HepG2 (cell line): Measurements from ENCODE around the gene MAP3K3. TPM values are rescaled to one million over a fixed set of nuclear protein-coding genes. Genes with fewer than 3 reads are reported as not detected.
A peak's percentile ranks its signal among the peaks of the same experiment; 100 is the strongest.

Experiments used
- KLF6 ChIP-seq: IDR thresholded peaks from 2 replicates; pipeline ENCODE4 v1.8.0; 2016; ENCODE audit warnings: missing biosample characterization, missing genetic modification reagents
- RBM39 ChIP-seq: fragments of 200-400 bp; formaldehyde crosslinking; IDR thresholded peaks from one replicate; pipeline ENCODE4 v1.6.1; 2018; ENCODE audit warnings: antibody characterized with exemption, mild to moderate bottlenecking, low read depth, low read length; ENCODE audit not compliant: poor library complexity, severe bottlenecking
- SRF ChIP-seq: IDR thresholded peaks from 2 replicates; pipeline ENCODE4 v1.6.1; 2011; ENCODE audit warnings: mild to moderate bottlenecking, low read depth, low read length, moderate library complexity
- SRSF1 ChIP-seq: fragments of 200-400 bp; formaldehyde crosslinking; optimal IDR thresholded peaks from 2 replicates; pipeline ENCODE3; 2017; ENCODE audit warnings: mild to moderate bottlenecking, low read depth, low read length, moderate library complexity
- TARDBP ChIP-seq: sonication (generic); formaldehyde crosslinking; IDR thresholded peaks from 2 replicates; pipeline ENCODE4 v1.8.0; 2022; ENCODE audit warnings: mild to moderate bottlenecking, missing genetic modification reagents
- TBX3 ChIP-seq: fragments of 450-650 bp; IDR thresholded peaks from 2 replicates; pipeline ENCODE4 v1.6.1; 2017; ENCODE audit warnings: antibody characterized with exemption, mild to moderate bottlenecking, inconsistent platforms, borderline replicate concordance
- ZNF251 ChIP-seq: sonication (generic); formaldehyde crosslinking; IDR thresholded peaks from 2 replicates; pipeline ENCODE4 v1.9.0; 2021; ENCODE audit warnings: mild to moderate bottlenecking, missing genetic modification reagents
- ZNF768 ChIP-seq: sonication (generic); formaldehyde crosslinking; IDR thresholded peaks from 2 replicates; pipeline ENCODE4 v1.4.0; 2020; ENCODE audit warnings: missing genetic modification reagents
- polyA plus RNA-seq, 8 experiments: library from polyadenylated mRNA; depleted of rRNA in 3 of 8; stranded (reverse) in 7 of 8; unstranded in 1 of 8; fragments of >200 nt; fragmentation: Illumina TruSeq in 4 of 8; extraction: Trizol in 4 of 8; gene quantifications; 2 replicates each; pipeline versions ENCODE4 v1.2.1 to v1.2.3, GENCODE V29; 2011 to 2016; ENCODE audit warnings: low read depth in 4 of 8, missing spikeins in 1 of 8, mixed read lengths in 1 of 8; ENCODE audit not compliant: insufficient read depth in 1 of 8
- total RNA-seq, 5 experiments: library from RNA; depleted of rRNA; stranded (reverse); fragments of >200 nt; fragmentation: Illumina TruSeq; extraction: Trizol; gene quantifications; 2 replicates each; pipeline ENCODE4 v1.2.3, GENCODE V29; 2016; ENCODE audit warnings: low read depth in 1 of 5
- TF ChIP-seq, protein P1 (sequence below): sonication (generic); formaldehyde crosslinking; IDR thresholded peaks from 2 replicates; pipeline ENCODE4 v1.4.0; 2020; ENCODE audit warnings: missing genetic modification reagents
- TF ChIP-seq, protein P2 (sequence below): sonication (generic); formaldehyde crosslinking; conservative IDR thresholded peaks from 2 replicates; pipeline ENCODE4 v1.8.0; 2022; ENCODE audit warnings: mild to moderate bottlenecking, moderate library complexity, missing genetic modification reagents
- TF ChIP-seq, protein P3 (sequence below): sonication (generic); formaldehyde crosslinking; IDR thresholded peaks from 2 replicates; pipeline ENCODE4 v1.4.0; 2020; ENCODE audit warnings: mild to moderate bottlenecking, missing genetic modification reagents, borderline replicate concordance
- TF ChIP-seq, protein P4 (sequence below): sonication (generic); formaldehyde crosslinking; IDR thresholded peaks from 2 replicates; pipeline ENCODE4 v1.5.1; 2020; ENCODE audit warnings: missing genetic modification reagents, mild to moderate bottlenecking, borderline replicate concordance
- TF ChIP-seq, protein P5 (sequence below): sonication (generic); formaldehyde crosslinking; IDR thresholded peaks from 2 replicates; pipeline ENCODE4 v1.4.0; 2020; ENCODE audit warnings: mild to moderate bottlenecking, missing genetic modification reagents
- TF ChIP-seq, protein P6 (sequence below): sonication (generic); formaldehyde crosslinking; IDR thresholded peaks from 2 replicates; pipeline ENCODE4 v1.8.0; 2022; ENCODE audit warnings: missing genetic modification reagents, mild to moderate bottlenecking, moderate library complexity, borderline replicate concordance

The MAP3K3 gene
- total and polyA plus RNA-seq, 2 of the 13 experiments (the other 11 are each of a cell fraction or from before 2014, with no cell fraction given), result 17.7 to 21.8 TPM

DNA sequence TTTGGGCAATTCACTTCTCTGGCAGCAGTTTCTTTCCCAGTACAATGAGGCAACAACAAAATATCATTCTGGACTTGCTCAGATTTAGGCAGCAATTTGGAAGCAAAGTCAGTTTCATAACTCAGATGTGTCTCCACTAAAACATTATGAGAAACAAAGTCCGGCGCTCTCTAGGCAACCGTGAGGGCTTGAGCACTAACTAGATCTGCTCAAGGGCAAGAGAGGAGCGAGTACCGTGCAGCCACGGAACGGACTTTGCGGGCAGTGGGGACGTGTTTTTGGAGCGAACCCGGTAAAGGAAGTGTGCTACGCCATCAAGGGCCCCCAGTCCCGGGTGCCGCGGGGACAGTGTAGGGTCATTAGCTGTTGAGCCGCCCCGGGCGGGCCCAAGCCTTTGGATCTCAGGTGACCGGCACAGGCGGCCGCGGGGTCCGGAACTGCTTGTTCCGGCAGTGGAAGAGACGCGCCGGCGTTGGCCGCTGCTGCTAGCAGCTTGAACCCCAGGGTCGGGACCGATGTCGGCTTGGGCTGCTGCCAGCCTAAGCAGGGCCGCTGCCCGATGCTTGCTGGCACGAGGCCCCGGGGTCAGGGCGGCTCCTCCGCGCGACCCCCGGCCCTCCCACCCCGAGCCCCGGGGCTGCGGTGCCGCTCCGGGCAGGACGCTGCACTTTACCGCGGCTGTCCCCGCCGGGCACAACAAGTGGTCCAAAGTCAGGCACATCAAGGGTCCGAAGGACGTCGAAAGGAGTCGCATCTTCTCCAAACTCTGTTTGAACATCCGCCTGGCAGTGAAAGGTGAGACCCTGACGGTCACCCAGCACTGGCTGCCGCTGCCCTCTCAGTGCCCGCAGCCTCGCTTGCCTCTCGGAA is 21.4 kb upstream of the MAP3K3 start, which contains the start of gene TACO1 (continued):
- TF ChIP-seq, protein P1, sequence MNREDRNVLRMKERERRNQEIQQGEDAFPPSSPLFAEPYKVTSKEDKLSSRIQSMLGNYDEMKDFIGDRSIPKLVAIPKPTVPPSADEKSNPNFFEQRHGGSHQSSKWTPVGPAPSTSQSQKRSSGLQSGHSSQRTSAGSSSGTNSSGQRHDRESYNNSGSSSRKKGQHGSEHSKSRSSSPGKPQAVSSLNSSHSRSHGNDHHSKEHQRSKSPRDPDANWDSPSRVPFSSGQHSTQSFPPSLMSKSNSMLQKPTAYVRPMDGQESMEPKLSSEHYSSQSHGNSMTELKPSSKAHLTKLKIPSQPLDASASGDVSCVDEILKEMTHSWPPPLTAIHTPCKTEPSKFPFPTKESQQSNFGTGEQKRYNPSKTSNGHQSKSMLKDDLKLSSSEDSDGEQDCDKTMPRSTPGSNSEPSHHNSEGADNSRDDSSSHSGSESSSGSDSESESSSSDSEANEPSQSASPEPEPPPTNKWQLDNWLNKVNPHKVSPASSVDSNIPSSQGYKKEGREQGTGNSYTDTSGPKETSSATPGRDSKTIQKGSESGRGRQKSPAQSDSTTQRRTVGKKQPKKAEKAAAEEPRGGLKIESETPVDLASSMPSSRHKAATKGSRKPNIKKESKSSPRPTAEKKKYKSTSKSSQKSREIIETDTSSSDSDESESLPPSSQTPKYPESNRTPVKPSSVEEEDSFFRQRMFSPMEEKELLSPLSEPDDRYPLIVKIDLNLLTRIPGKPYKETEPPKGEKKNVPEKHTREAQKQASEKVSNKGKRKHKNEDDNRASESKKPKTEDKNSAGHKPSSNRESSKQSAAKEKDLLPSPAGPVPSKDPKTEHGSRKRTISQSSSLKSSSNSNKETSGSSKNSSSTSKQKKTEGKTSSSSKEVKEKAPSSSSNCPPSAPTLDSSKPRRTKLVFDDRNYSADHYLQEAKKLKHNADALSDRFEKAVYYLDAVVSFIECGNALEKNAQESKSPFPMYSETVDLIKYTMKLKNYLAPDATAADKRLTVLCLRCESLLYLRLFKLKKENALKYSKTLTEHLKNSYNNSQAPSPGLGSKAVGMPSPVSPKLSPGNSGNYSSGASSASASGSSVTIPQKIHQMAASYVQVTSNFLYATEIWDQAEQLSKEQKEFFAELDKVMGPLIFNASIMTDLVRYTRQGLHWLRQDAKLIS (CRISPR knock-in tag), result peak; percentile 87; the same call in 1 of the 2 replicates
- TF ChIP-seq, protein P2, sequence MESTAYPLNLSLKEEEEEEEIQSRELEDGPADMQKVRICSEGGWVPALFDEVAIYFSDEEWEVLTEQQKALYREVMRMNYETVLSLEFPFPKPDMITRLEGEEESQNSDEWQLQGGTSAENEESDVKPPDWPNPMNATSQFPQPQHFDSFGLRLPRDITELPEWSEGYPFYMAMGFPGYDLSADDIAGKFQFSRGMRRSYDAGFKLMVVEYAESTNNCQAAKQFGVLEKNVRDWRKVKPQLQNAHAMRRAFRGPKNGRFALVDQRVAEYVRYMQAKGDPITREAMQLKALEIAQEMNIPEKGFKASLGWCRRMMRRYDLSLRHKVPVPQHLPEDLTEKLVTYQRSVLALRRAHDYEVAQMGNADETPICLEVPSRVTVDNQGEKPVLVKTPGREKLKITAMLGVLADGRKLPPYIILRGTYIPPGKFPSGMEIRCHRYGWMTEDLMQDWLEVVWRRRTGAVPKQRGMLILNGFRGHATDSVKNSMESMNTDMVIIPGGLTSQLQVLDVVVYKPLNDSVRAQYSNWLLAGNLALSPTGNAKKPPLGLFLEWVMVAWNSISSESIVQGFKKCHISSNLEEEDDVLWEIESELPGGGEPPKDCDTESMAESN, result peak; percentile 66; the same call in 1 of the 2 replicates
- TF ChIP-seq ZNF768, result peak; percentile 89
- TF ChIP-seq SRSF1, result peak; percentile 95
- TF ChIP-seq KLF6 (CRISPR knock-in tag), result peak; percentile 79; the same call in 1 of the 2 replicates
- peak; percentile 97 for TF ChIP-seq RBM39
- TF ChIP-seq SRF, result peak; percentile 85
- TF ChIP-seq, protein P3, sequence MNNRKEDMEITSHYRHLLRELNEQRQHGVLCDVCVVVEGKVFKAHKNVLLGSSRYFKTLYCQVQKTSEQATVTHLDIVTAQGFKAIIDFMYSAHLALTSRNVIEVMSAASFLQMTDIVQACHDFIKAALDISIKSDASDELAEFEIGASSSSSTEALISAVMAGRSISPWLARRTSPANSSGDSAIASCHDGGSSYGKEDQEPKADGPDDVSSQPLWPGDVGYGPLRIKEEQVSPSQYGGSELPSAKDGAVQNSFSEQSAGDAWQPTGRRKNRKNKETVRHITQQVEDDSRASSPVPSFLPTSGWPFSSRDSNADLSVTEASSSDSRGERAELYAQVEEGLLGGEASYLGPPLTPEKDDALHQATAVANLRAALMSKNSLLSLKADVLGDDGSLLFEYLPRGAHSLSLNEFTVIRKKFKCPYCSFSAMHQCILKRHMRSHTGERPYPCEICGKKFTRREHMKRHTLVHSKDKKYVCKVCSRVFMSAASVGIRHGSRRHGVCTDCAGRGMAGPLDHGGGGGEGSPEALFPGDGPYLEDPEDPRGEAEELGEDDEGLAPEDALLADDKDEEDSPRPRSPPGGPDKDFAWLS (CRISPR knock-in tag), result no peak
- no peak for TF ChIP-seq ZNF251 (CRISPR knock-in tag)
- TF ChIP-seq TARDBP (CRISPR knock-in tag), result peak; percentile 98
- TF ChIP-seq, protein P4, sequence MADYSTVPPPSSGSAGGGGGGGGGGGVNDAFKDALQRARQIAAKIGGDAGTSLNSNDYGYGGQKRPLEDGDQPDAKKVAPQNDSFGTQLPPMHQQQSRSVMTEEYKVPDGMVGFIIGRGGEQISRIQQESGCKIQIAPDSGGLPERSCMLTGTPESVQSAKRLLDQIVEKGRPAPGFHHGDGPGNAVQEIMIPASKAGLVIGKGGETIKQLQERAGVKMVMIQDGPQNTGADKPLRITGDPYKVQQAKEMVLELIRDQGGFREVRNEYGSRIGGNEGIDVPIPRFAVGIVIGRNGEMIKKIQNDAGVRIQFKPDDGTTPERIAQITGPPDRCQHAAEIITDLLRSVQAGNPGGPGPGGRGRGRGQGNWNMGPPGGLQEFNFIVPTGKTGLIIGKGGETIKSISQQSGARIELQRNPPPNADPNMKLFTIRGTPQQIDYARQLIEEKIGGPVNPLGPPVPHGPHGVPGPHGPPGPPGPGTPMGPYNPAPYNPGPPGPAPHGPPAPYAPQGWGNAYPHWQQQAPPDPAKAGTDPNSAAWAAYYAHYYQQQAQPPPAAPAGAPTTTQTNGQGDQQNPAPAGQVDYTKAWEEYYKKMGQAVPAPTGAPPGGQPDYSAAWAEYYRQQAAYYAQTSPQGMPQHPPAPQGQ (CRISPR knock-in tag), result peak; percentile 100
- TF ChIP-seq, protein P5, sequence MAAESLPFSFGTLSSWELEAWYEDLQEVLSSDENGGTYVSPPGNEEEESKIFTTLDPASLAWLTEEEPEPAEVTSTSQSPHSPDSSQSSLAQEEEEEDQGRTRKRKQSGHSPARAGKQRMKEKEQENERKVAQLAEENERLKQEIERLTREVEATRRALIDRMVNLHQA (CRISPR knock-in tag), result no peak; the same call in 1 of the 2 replicates
- no peak for TF ChIP-seq TBX3
- TF ChIP-seq, protein P6, sequence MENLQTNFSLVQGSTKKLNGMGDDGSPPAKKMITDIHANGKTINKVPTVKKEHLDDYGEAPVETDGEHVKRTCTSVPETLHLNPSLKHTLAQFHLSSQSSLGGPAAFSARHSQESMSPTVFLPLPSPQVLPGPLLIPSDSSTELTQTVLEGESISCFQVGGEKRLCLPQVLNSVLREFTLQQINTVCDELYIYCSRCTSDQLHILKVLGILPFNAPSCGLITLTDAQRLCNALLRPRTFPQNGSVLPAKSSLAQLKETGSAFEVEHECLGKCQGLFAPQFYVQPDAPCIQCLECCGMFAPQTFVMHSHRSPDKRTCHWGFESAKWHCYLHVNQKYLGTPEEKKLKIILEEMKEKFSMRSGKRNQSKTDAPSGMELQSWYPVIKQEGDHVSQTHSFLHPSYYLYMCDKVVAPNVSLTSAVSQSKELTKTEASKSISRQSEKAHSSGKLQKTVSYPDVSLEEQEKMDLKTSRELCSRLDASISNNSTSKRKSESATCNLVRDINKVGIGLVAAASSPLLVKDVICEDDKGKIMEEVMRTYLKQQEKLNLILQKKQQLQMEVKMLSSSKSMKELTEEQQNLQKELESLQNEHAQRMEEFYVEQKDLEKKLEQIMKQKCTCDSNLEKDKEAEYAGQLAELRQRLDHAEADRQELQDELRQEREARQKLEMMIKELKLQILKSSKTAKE, result no peak
